NOMO-1 (cell line): ENCODE data around the gene INTS15.

Experiments used
- DNase-seq, 2 experiments: peaks; one replicate each; lab custom pipeline; 2025; ENCODE audit not compliant: unreplicated experiment in 2 of 2; lab: John Stamatoyannopoulos, UW

Gene INTS15

DNA sequence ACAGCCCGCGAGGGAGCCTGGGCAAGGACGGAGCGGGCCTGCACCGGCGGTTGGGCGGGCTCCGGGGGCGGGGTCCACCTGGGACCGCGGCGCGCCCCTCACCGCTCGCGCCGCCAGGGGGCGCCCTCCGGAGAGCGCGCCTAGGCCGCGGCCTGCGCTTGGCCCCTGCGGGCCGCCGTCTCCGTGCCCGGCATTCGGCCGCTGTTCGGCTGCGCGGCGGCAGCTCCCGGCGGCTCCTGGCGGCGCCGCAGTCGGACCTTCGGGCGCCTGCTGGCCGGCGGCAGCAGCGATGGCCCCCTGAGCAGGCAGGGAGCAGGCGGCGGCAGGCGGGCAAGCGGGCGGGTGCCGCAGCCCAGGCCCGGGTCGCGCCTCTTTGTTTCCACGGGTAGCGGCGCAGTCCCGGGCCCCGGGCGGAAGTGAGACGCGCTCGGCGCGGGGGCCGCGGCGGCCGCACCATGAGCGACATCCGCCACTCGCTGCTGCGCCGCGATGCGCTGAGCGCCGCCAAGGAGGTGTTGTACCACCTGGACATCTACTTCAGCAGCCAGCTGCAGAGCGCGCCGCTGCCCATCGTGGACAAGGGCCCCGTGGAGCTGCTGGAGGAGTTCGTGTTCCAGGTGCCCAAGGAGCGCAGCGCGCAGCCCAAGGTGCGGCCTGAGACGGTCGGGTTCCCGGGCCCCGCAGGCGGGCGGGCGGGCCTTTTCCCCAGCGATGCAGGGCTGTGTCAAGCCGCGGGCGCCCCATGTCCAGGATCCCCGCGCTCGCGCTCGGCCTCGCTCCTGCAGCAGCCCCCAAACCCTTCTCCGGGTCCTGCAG lies at the start of gene INTS15:
Gene INTS15 (plus strand): TSS at position 193 of the 816 bp plus-strand sequence. CDS start 263 bp downstream, at position 456.
- DNase-seq = peak; percentile 68 to 87

DNA sequence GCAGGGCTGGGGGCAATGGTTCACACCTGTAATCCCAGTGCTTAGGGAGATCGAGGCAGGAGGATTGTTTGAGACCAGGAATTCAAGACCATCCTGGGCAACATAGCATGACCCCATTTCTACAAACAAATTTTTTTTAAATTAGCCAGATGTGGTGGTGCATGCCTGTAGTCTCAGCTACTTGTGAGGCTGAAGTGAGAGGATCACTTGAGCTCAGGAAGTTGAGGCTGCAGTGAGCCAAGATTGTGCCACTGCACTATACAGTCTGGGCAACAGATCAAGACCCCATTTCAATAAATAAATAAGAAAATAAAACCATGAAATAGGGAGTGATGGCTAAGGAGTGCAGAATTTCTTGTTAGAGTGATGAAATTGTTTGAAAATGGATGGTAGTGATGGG lies 47.5 kb upstream of the INTS15 start:
- no peak for DNase-seq

DNA sequence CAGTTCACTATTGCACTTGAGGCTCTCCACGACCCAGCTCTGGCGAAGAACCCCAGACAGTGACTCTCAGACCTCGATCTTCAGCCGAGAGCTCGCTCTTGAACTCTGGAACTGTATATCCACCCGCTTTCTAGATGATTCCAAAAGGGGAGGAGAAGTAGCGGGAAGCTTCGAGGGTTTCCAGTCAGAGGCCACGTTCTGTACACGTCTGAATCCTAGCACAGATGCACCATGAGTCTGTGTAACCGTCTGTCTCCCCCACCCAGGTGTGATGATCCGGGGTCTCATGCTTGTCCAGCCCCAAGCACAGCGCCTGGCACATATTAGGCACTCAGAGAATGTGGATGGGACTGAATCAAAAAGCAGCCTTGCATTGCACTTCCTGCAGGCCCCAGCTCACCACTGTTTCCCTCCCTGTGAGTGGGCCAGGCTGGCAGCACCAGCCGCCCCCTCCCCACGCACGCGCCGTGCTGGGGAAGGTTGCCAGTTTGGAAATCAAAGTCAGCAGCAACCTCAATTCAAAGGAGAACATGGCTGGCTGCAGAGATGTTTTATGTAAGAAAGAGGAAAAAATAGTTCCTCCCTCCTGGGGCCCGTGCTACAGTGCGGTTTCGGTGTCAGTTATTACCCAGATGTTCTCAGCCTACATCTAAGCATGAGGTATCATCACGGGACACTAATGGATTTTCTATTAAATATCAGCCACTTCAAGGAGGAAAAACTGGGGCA lies 44.3 kb upstream of the INTS15 start:
- DNase-seq = peak; percentile 56 to 60

DNA sequence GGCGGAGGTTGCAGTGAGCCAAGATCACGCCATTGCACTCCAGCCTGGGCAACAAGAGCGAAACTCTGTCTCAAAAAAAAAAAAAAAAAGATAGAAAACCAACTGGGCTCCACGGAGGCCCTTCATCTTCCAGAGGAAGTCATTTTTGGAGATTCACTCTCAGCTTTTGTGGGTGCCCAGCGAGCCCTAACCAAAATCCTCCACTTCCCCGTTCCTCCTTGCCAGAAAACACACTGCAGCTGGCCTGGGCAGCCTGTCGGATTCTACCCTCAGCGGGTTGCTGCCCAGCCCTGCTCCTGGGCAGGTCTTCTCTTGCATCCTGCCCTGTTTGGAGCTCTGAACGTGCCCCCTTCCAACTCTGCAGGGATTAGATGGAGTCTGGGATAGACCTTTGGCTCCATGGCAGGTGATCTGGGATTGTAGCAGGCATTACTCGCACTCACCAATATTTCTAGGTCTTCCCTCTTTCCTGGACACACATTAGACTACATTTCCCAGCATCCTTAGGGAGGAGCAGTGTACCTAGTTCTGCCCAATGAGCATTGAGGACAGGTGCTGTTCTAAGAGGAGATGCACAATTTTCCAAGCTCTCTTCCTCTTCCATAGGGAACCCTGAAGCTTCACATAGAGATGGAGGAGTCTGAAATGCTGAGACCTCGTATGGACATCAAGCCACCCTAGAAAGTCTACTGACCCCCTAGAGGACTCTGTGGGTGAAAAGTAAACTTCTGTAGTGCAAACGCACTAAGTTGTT lies 43.1 kb upstream of the INTS15 start:
- no peak for DNase-seq

DNA sequence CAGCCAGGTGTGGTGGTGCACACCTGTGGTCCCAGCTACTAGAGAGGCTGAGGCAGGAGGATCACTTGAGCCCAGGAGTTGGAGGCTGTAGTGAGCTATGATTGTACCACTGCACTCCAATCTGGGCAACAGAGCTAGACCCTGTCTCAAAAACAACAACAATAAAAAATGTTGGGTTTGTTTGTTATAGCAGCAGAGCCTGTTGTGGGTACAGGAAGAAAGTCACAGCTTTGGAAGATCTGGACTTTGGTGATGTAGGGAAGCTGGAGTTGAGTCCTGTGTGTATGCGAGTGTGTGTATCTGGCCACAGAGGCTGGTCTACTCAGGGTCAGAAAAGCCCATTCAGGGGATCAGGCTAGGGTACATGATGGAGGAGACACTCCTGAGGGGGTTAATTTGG lies 42.4 kb upstream of the INTS15 start:
- no peak for DNase-seq

DNA sequence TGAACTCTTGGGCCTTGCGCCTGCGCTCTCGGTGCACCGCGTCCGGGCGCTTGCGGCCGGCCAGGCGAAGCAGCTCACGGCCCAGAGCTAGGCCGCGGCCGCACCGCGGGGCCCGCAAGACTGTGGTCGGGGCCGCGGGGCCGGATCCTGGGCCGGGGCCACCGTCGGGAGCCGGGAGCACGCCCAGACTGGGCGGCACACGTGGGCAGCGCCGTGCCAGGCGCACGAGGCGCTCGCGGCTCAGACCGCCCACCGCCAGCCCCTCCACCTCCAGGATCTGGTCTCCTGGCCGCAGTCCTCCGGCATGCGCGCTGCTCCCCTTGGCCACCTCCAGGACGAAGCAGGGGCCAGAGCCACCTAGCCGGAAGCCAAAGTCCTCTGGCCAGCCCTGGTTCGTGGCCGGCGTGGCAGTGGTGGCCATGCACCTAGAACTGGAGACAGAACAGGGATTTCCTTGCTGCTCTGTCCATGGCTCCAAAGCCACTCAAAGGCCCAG lies 38.8 kb upstream of the INTS15 start, which contains the start of gene GRID2IP:
Gene GRID2IP (minus strand): TSS at position 446 of the 496 bp plus-strand sequence. CDS start 25 bp downstream, at position 421.
- DNase-seq = no peak

DNA sequence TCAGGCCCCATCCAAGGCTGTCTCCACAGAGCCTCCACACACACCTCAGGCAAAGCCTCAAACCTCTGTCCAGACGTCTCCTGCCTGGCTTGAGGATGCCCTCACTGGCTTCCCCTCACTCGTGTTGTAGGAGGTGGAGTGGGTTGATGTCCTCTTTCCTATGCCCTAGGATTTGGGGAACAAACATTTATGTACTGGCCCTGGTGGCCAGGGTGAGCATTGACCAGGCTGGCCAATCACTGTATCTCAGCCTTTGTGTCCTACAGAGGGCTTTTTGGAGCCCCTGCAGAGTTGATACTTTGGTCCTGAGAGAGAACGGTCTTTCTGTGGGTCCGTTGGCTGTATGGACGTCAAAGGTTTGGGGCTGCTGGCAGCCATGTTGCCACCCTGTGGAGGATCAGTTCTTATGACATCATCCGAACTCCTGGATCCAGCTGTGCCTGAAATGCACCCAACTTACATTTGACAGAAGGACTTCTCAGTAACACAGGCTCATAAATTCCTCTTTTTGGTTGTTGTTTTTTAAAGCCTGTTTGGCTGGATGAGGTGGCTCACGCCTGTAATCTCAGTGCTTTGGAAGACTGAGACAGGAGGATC lies 36.3 kb upstream of the INTS15 start:
- no peak for DNase-seq

DNA sequence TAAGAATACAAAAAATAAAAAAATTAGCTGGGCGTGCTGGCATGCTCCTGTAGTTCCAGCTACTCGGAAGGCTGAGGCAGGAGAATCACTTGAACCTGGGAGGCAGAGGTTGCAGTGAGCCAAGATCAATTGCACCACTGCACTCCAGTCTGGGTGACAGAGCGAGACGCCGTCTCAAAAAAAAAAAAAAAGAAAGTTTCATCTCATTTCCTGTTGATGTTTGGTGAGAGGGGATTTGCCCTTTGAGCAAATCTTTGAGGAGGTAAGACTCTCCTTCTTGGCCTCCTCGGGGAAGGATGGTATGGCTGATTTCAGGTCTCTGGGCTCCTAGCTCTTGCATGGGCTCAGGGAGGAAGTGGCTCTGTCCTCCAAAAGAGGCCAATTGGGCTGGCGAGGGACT lies 35.0 kb upstream of the INTS15 start:
- DNase-seq = no peak

DNA sequence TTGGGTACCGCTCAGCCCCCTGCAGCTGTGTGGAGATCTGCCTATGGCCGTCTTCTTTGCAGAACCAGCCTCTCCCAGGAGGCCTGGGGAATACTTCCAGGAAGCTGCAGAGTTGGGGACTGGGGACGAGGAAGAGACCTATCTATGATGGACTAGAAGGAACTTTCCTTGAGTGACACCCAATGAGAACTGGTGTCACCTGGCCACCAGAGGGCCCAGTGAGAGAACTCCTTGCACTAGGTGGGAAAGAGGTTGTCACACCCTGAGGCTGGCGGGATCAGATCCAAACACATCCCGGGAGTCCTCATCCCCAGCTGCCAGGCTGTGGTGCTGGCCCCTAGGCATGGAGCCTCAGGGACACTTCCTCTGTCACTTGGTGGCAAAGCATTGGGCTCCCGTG lies 33.6 kb upstream of the INTS15 start:
- no peak for DNase-seq

DNA sequence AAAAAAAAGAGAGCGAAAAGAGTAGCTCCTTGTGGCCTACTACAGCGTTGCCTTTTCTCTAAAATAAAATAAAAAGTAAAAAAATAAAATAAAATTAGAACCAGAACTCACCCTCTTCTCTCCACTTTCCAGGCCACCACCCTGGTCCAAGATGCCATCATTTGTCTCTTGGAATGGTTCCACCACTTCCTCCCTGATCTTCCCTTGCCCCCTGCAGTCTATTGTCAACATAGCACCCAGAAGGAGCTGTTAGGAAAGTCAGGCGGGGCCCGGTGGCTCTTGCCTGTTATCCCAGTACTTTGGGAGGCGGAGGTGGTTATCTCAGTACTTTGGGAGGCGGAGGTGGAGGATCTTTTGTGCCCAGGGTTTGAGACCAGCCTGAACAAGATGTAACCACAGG lies 31.0 kb upstream of the INTS15 start:
- peak in 1 of 2 experiments; percentile 14 for DNase-seq

DNA sequence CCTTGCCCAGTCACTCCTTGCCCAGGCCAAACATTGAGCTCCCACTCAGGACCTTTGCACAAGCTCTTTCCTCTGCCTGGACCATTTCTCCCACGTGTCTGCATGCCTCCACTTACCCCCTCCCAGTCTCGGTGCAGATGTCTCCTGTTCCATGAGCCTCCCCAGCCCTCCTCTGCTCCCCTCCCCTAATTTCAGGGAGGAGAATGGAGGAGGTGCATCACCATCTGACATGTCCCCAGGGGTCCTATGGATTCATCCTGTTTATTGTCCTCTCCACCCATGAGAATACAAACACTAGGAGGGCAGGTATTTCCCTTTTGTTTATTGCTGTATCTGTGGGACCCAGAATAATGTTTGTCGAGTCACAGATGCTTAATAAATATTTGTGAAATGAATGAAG lies 29.9 kb upstream of the INTS15 start:
- DNase-seq = no peak

DNA sequence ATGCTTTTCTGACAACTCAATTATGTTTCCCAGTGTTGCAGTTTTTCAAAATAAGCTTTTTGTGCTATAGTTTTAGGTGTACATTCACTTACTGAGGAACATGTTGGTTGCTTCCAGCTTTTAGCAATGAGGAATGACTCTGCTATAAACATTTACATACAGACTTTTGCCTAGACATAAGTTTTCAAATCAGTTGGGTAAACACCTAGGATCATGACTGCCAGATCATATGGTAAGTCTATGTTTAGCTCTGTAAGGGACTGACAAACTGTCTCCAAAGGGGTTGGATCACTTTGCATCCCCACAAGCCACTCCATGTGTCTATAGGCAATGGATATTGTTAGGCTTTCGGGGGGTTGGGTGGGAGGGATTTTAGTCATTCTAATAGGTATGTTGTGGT lies 27.7 kb upstream of the INTS15 start:
- DNase-seq = no peak

DNA sequence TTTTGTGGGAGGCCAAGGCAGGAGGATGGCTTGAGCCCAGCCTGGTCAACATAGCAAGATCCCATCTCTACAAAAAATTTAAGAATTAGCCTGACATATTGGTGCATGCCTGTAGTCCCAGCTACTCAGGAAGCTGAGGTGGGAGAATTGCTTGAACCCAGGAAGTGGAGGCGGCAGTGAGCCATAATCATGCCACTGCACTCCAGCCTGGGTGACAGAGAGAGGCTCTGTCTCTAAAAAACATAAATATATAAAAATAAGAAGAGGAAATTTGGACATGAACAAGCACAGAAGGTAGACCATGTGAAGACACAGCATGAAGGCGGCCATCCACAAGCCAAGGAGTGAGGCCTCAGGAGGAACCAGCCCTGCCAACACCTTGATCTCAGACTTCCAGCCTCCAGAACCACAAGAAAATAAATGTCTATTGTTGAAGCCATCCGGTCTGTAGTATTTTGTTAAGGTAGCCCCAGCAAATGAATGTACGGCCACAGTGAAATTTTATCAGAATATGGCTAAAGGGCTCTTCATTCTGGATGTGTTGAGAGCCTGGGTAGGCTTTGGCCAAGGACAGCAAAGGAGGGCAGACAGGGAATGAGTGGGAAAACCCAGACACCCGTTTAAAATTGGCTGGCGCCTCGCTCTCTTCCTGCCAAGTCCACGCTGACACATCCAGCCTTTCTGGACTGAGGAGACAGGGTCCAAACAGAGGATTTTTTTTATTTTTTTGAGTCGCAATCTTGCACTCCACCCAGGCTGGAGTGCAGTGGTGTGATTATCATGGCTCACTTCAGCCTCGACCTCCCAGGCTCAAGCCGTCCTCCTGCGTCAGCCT lies 25.7 kb upstream of the INTS15 start:
- no peak for DNase-seq

DNA sequence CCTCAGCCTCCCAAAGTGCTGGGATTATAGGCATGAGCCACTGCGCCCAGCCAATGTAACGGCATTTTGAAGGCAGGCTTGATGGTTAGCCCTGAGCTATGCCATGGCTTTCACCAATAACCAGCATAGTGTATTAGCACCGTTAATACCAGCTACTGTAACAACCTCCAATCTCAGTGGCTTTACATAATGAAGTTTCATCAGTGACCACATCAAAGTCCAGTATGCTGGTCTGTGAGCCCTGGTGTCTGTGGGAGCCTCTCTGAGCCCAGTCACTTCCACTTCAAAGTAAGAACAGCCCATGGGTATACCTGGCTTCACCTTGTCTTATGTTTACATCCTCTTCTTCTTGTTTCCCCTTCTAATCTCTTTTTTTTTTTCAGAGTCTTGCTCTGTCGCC lies 24.2 kb upstream of the INTS15 start:
- DNase-seq = no peak

DNA sequence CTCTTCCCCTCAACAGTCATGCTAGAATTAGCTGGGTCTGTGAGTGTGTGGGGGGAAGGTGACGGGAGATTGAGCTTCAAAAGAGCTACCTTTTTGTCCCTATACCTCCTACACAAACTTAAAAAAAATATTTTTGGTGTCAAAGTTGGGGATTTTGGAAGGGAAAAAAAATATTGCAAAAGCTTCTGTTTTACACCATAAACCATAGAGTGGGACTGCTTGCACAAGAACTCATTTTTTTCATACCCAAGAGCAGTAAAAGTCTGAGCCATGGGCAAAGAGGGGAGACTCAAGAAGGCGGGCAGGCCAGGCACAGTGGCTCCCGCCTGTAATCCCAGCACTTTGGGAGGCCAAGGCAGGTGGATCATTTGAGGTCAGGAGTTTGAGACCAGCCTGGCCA lies 21.9 kb upstream of the INTS15 start:
- no peak for DNase-seq

DNA sequence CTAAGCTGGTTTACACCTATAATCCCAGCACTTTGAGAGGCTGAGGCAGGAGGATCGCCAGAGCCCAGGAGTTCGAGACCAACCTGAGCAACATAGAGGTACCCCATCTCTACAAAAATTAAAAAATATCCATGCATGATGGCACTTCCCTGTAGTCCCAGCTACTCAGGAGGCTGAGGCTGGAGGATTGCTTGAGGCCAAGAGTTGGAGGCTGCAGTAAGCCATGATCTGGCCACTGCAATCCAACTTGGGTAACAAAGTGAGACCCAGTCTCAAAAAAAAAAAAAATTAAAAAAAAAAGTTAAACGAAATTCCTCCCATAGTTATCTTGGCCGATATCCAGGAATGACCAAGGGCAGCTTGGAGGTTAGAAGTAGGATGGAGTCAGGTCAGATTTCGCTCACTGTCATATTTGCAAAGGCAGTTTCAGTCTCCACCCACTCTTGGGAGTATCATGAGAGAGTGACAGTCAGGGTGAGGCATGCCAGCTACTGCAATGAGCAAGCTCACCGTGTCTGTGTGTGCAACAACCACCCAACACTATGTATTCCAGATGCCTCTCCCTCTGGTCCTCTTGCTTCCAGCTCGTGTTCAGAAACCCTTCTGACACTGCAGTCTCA lies 18.6 kb upstream of the INTS15 start:
- no peak for DNase-seq

DNA sequence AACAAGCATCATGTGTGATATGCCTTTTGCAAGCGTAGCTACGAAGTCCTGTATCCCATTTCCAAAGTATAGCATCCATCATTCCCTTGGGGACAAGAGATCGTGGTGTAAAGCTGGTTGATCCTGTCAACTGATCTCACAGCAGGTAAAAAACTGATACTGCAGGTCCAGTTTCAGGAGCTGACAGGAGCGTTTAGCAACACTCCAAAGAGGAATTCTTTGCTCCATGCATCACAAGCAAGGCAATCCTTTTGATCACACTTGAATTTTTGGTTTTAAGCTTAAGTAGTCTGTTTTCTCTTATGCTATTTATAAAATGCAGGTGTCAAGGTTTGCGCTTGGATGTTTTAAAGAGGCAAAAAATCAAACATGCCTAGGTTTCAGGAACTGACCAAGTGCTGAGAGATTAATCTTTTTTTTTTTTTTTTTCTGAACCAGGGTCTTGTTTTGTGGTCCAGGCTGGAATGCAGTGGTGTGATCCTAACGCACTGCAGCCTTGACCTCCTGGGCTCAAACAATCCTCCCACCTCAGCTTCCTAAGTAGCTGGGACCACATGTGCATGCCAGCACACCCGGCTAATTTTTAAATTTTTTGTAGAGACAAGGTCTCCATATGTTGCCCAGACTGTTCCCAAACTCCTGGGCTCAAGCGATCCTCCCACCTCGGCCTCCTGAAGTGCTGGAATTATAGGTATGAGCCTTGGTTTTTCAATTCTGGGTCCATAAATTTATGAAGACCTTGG lies 14.4 kb upstream of the INTS15 start:
- DNase-seq = no peak

DNA sequence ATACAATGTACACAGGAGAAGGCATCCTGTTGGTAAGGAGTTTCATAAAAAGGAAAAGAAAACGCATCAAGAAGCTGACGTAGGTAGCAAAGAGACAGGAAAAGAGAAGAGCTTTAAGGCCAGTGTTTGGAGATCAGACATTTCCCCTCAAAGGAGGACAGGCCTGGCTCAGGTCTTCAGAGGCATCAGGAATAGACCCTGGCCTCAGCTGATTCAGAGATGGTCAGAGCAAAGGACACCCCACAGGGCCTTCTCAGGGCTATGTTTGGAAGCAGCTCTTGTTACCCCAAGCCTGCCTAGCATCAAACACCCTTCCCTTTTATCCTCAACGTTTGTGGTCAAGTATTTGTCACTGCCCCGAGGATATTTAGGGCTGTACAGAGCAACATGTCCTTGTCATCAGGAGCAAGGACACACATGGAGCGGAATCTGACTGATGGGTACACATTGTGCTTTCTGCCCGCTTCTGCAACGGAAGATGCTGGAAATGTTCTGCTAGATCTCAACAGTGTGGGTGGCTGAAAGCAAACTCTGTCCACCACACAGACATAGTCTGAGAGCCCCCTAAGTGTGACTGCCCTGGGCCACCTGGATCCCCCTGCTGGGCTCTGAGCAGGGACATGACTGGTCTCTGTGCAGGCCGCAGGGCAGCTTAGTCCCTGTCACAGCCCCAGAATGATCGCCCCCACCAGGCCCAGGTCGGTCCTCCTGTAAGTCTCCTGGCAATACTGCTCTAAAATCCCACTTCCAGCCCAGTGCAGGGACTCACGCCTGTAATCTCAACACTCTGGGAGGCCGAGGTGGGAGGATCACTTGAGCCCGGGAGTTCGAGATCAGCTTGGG lies 13.6 kb upstream of the INTS15 start:
- DNase-seq = peak in 1 of 2 experiments; percentile 7
